ENCODE measurements around the gene SPIRE1.
"Not testable (repeated sequence)": the region's sequence is repeated elsewhere in the genome, so short reads cannot be mapped to it uniquely, and the experiment has no call there.

SPIRE1 gene

DNA sequence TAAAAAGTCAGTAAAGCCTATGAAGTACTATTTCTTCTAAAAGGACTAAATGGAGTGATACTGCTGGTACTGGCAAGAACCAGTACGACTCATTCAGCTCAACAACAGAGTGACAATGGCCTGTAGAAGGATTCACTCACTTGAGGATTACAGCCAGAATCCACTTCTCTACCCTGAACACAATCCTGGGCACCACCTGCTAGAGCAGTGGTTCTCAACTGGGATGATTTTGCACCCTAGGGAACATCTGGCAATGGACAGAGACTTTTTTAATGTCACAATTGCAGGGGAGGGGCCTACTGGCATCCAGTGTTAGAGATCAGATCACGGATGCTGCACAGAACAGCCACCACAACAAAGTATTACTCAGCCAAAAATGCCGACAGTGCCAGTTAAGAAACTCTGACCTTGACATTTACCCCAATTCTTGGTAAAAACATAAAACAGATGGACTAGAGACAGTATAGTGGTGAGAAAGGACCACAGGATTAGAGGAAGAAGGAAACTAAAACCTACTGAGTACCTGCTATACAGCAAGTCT lies 5.0 kb downstream of the SPIRE1 start:
- no peak overlapping the region for H3K4me3 ChIP-seq (ENCODE audit: low read length)
- peak; percentile 8 for DNase-seq (ENCODE audit: low read depth, low spot score)

DNA sequence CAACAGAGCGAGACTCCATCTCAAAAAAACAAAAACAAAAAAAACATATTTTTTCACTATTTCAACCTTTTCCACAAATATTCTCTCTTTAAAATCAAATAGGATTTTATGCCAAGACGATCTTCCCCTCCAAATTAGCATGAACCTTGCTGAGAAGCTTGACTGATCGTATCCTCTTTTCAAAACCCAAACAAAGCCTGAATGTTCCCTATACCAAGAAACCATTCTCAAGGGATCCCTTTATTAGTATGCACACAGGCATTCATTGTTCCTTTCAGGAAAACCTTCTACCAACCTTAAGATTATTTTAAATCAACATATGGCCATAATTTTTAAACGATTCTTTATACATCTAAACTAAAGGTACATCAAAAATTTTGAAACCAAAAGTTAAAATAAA lies 6.3 kb downstream of the SPIRE1 start:
- DNase-seq (ENCODE audit: low read depth, low spot score) = no peak
- no peak overlapping the region for H3K4me3 ChIP-seq (ENCODE audit: low read length)

DNA sequence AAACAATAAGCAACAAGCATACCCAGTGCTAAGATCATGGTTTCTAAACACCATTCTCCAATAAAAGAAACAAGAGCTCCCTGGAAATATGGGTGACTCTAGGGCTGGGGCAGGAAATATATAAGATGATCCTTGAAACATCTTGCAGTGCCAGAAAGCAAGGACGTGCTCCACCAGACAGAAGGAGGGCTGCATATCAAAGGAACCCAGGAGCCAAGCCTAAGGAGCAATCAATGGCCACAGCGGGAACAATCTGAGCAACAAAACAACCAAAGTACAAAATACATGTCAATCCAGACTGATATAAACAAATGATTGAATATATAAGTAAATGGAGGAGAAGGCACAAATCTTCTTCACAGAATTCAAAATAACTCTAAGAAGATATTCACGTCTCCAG lies 10.1 kb downstream of the SPIRE1 start:
- no peak for DNase-seq (ENCODE audit: low read depth, low spot score)
- no peak overlapping the region for H3K4me3 ChIP-seq (ENCODE audit: low read length)

DNA sequence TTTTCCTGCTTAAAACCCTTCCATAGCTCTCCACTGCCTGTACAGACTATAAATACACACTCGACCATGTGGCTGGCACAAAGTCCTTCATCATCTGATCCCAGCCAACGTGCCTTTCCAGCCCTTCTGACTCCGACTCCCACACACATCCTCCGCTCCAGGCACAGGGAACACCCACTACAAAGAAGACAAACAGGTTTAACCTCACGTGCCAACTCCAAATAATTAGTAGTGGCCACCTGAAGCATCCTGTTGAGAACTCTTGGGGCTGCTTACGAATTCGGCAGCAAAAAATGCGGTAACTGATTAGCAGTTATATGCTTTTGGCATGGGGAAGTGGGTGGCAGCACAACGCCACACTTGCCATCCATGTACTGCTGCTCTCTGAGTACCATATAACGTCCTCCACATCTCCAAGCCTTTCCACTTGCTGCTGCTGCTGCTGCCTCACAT lies 12.1 kb downstream of the SPIRE1 start:
- DNase-seq (ENCODE audit: low read depth, low spot score) = no peak

DNA sequence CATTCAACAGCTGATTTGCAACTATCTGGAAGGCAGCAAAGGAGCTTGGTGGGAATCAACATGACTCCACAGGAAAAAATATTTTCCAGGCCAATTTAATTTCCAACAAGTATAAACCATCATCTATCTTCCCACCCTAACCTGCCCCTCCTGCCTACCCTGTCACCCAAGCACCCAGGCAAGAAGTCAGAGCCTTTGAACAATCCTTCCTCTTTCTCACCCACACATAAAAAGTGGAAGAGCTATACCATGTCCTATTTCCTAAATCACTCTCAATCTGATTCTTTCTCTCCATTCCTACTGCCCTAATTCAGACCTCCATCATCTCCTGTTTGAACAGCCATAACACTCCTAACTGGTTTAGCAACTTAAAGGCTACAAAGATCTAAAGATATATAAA lies 12.7 kb downstream of the SPIRE1 start:
- DNase-seq (ENCODE audit: low read depth, low spot score) = no peak
- no peak overlapping the region for H3K4me3 ChIP-seq (ENCODE audit: low read length)

More for the DNA sequence above, 12.1 kb downstream of the SPIRE1 start:
- H3K4me3 ChIP-seq (ENCODE audit: low read length) = no peak overlapping the region

DNA sequence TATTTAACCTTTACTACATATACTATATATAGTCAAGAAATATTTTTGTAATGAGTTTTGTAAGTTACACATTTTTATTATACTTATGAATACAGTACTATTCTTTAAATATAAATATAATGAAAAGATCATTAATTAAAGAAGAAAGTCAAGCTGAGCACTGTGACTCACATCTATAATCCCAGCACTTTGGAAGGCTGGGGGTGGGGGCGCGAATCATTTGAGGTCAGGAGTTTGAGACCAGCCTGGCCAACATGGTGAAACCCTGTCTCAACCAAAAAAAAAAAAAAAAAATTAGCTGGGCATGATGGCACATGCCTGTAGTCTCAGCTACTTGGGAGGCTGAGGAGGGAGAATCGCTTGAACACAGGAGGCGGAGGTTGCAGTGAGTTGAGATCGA lies 14.2 kb downstream of the SPIRE1 start:
- not testable (repeated sequence) for DNase-seq (ENCODE audit: low read depth, low spot score); H3K4me3 ChIP-seq (ENCODE audit: low read length)

DNA sequence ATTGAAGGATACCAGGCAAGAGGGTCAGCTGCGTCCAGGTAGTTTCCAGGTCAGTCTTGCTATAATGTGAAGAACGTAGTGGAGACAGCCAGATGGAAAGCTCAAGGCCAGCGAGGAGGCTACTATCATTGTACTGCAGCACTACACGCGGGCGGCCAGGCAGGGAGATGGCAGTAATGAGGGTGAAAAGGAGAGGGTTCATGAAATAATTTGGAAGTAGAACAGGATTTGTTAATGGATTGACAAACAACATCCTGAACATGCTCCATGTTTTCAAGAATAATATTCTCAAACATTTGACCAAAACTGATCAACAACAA lies 17.1 kb downstream of the SPIRE1 start:
- no peak overlapping the region for H3K4me3 ChIP-seq (ENCODE audit: low read length)
- no peak for DNase-seq (ENCODE audit: low read depth, low spot score)

DNA sequence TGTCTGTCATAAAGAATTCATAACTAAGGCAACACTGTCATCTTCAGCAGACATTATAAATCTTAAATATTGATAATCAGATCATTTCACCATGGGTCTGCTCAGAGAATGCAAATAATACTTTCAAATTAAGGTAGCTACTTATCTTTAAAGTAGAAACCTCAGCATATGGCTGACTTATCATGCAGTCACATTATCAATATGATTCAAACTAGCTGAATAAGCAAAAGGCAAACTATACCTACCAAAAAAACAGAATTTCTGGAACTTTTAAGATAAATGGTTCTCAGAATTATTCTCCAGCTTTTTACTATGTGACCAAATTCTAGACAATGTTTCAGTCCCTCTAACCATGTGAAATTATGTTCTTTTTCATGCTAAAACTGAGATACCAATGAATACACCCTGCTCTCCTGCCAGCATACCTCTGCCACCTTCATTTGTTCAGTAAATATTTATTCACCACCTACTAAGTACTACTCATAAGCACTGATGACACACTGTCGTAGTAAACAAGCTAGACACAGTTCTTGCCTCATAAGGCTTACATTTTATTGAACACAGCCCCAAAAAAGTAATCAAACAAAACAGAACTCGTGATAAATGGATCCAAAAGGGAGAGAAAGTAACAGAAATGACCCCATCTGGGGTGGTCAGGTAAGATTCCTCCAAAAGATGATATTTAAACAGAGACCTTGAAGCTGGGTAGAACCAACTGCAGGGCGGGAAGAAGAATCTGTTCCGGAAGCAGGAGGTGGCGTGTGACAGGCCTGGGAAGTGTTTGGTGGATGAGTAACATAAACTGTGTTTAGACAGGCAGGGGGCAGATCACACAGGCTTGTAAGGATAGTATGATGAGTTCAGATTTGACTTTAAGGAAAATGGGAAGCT lies 17.7 kb downstream of the SPIRE1 start:
- no peak overlapping the region for H3K4me3 ChIP-seq (ENCODE audit: low read length)
- no peak for DNase-seq (ENCODE audit: low read depth, low spot score)

DNA sequence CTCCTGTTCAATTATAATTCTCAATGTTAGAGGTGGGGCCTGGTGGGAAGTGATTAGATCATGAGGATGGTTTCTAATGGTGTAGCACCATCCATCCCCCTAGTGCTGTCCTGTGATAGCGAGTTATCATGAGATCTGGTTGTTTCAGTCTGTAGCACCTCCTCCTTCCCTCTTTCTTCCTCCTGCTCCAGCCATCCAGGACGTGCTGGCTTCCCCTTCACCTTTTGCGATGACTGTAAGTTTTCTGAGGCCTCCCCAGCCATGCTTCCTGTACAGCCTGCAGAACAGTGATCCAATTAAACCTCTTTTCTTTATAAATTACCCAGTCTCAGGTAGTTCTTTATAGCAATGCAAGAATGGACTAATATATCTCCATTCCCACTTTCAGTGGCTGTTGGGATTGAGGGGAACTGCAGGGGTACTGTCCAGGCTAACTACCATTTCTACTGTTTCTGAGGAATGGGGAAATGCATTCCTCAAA lies 19.2 kb downstream of the SPIRE1 start:
- no peak overlapping the region for H3K4me3 ChIP-seq (ENCODE audit: low read length)
- DNase-seq (ENCODE audit: low read depth, low spot score) = no peak

DNA sequence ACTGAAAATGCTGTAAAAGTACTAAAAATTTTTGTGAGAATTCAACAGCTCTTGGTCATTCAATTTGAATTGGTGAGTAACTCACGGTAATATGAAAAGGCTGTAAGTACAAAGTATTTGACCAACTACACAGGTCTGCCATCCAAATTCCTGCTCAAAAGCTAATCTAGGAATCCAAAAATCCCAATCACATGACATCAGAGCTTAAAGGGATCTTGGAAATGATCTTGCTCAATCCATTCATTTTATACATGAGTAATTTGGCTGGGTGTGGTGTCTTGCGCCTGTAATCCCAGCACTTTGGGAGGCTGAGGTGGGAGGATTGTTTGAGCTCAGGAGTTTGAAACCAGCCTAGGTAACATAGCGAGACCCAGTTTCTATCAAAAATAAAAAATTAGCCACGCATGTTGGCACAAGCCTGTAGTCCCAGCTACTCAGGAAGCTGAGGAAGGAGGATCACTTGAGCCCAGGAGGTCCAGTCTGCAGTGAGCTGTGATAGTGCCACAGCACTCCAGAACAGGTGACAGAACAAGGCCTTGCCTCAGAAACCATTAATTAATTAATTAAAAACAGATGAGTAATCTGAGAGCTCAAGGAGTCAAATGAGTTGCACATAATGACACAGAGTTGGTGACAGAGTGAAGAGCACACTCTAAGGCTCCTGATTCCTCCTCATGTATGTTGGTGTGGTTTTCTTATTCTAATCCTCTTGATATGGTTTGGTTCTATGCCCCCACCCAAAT lies 19.8 kb downstream of the SPIRE1 start:
- no peak for DNase-seq (ENCODE audit: low read depth, low spot score)
- H3K4me3 ChIP-seq (ENCODE audit: low read length) = no peak overlapping the region

DNA sequence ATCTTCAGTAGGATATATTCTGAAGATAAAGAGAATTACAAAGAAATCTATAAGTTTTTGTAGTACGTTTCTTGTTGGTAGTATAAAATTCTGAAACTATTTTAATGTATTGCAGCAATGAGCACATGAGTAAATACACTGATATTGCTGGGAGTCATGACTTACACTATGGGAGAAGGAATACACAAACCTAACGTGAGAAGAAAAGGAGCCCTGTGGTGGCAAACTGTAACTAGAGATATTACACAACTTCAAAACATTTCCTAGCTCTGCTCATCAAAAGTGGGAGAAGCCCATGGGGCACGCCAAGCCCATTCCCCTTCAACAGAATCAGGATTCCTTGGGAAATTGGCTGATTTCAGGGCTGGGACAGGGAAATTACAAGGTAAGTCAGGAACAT lies 20.5 kb downstream of the SPIRE1 start:
- no peak for DNase-seq (ENCODE audit: low read depth, low spot score)
- no peak overlapping the region for H3K4me3 ChIP-seq (ENCODE audit: low read length)

DNA sequence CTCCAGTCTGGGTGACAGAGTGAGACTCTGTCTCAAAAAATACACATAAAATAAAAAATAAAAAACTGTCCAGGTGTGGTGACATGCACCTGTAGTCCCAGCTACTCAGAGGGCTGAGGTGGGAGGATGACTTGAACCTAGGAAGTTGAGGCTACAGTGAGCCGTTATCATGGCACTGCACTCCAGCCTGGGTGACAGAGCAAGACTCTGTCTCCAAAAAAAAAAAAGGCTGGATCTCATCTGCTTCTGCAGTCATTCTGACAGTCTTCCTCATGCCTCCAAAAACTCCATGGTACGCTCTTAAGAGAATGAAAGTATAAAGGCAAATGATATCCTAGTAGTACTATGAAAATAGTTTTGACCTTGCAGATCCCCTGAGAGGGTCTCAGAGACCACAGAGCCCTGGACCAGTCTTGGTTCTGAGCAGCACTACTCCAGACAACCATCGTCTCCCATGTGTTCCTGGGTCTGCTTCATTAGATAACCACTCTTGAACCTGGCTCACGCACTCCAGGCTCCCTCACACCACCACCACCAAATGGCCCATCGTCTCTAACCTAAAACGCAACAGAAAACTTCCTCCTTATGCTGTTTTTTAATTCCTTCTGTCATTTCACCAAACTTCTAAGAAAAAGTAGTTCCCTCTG lies 26.0 kb downstream of the SPIRE1 start:
- no peak overlapping the region for H3K4me3 ChIP-seq (ENCODE audit: low read length)
- no peak for DNase-seq (ENCODE audit: low read depth, low spot score)

DNA sequence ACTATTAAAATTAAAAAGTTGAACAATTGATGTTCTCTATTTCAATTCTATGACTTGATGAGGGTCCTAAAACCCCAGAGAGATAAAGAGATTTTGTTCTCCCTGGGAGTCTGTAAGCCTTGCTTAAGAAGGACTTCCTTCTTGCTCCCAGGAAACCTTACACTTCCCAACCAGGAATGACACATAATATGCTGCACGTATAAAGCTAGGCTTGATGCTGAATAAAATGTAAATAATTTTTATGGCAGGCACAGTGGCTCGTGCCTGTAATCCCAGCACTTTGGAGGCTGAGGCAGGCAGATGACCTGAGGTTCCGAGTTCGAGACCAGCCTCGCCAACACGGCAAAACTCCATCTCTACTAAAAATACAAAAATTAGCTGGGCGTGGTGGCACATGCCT lies 27.8 kb downstream of the SPIRE1 start:
- no peak for DNase-seq (ENCODE audit: low read depth, low spot score)
- no peak overlapping the region for H3K4me3 ChIP-seq (ENCODE audit: low read length)

DNA sequence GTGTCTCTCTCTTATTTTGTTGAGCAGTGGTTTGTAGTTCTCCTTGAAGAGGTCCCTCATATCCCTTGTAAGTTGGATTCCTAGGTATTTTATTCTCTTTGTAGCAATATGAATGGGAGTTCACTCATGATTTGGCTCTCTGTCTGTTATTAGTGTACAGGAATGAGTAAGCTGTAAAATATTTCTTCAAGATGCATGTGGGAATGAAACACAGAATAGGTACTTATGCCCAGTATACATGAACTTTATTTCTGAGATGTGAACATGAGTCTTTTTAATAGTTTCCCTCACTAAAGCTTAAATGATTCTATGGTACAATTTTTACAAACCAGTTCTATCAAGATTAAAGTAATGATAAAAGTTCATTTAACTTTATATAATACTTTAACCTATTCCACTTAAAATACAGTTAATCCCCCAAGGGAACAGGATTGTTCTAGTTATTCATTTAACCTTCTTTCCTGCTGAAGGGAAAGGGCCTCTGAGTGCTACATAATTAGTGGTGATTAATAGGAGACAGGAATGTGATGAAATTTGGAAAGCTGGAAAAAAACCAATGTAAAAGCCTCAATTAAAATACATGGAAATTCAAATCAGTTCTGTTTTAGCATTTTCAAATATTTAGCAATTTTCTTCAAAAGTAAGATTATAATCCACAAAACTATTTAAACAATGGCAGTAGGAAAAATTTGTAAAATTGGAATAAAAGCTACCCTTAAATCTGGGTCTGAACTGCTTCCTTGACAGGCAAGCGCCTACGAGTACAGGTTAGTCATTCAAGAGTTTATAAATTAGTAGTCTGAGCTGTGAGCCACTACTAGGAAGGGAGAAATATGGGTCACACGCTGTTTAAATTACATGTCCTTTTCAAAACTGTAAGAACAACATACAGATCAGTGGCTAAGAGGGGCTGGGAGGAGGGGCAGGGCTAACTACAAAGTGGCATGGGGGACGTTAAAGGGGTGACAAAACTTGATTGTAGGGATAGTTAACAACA lies 28.9 kb downstream of the SPIRE1 start:
- DNase-seq (ENCODE audit: low read depth, low spot score) = no peak
- H3K4me3 ChIP-seq (ENCODE audit: low read length) = no peak overlapping the region

DNA sequence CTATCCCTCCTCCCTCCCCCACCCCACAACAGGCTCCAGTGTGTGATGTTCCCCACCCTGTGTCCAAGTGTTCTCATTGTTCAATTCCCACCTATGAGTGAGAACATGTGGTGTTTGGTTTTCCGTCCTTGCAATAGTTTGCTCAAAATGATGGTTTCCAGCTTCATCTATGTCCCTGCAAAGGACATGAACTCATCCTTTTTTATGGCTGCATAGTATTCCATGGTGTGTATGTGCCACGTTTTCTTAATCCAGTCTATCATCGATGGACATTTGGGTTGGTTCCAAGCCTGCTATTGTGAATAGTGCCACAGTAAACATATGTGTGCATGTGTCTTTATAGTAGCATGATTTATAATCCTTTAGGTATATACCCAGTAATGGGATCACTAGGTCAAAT lies 30.7 kb downstream of the SPIRE1 start:
- not testable (repeated sequence) for DNase-seq (ENCODE audit: low read depth, low spot score)

DNA sequence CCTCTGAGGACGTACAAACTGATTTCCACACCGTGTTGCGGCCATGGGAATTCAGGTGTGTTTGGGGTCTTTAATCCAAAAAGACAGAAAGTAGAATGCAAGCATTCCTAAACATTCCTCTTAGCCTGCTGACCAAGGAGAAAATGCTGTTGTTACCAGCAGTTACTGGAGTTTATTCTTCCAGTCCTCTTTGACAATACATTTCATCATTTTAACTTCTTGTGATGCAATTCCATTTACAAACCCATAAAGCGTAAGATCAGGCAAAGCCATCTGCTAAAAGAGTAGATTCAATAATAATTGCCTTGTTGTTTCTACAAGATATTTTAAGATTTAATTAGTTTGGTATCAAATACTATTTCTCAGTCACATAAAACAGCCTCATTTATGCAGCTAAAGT lies 32.7 kb downstream of the SPIRE1 start:
- H3K4me3 ChIP-seq (ENCODE audit: low read length) = no peak overlapping the region

More for the DNA sequence above, 30.7 kb downstream of the SPIRE1 start:
- not testable (repeated sequence) for H3K4me3 ChIP-seq (ENCODE audit: low read length)

DNA sequence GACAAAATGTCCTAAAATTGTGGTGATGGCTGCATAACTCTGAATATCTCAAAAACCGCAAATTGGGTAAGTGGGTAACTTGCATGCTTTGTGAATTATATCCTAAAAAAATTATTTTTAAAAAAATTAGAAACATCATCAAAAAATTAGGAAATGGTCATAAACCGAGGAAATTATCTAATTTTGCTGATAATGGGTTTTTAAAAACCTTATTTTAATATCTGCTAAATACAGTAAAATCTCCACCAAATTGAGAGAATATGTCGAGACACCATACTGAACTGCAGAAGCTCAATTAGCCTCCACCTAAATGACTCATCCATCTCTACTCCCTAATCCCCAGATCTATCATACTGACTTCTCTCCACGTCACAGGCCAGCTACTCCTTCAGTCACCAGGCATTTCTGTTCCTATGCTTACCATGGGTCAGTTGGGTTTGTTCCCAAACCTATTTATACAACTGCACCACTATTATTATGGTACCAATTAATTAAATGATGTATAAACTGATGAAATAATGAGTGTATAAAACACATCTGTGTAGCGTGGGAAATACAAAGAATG lies 36.1 kb downstream of the SPIRE1 start:
- DNase-seq (ENCODE audit: low read depth, low spot score) = no peak
- H3K4me3 ChIP-seq (ENCODE audit: low read length) = no peak overlapping the region

More for the DNA sequence above, 32.7 kb downstream of the SPIRE1 start:
- no peak for DNase-seq (ENCODE audit: low read depth, low spot score)

DNA sequence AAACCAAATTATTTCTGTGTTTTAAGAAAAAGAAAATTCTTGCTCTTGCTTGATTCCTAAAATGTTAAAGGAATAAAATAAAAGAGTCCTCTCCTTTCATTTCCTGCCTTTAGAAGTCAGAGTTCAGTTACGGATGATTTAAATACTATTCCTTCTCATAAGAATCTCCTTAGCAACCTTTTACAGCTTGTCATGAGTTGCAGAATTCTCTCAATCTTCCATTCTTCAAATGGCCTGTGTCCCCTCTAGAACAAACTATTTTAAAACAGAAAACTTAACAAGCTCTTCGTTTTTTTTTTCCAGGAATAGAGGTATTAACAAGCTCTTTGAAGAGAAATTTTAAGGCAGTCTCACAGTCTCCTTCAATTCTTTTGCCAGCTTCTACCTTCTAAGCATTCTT lies 42.2 kb downstream of the SPIRE1 start:
- H3K4me3 ChIP-seq (ENCODE audit: low read length) = no peak overlapping the region
- no peak for DNase-seq (ENCODE audit: low read depth, low spot score)

All from Jurkat, Clone E6-1 (cell line).